ENCODE results near the gene LCN1. TPM values are rescaled to one million over a fixed set of nuclear protein-coding genes. Genes with fewer than 3 reads are reported as not detected.

LCN1 gene
- polyA plus RNA-seq, 3 donors: not detected

DNA sequence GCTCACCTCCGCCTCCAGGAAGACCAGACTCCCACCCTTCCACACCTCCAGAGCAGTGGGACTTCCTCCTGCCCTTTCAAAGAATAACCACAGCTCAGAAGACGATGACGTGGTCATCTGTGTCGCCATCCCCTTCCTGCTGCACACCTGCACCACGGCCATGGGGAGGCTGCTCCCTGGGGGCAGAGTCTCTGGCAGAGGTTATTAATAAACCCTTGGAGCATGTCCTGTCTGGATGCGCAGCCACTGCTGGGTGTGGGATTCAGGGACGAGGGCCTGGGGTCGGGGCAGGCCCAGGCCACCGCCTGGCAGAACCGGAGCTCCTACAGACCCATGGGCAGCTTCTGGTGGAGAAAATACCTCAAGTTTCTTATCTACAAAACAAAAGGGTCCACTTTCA, 45.3 kb downstream of the LCN1 start:
- DNase-seq: no peak

DNA sequence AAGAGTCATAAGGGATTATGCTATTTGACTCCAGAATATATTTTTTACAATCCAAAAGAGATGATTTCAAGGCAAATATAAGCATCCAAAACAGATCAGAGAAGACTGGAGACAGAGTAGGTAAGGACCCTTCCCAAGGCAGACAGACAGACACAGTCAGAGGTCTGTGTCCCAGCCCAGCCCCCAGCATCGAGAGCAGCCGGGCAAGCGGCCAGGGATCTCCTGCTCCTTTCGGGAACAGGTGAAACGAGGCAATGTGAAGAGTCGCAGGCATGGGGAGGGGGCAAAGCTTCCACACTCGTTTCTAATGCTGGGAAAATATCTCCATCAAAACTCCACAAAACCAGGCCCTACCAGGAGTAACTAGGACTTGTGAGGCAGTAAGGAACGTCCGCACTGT, 46.1 kb downstream of the LCN1 start:
- no peak for DNase-seq

DNA sequence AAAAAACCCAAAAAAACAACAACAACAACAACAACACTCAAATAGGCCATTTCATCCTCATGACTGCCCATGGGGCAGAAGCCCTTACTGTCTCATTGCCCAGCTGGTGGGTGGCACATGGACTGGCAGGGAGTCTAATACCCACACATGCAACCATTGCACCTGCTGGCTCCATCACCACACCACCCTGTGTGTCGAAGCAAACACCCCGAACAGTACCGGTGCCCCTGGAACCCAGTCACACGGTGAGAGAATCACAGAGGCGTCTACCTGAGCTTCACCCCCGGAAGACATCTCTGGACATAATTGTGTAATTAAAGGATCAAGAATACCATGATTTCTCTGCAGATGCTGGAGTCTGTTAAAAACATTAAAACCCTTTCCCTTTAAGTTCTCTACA, 46.8 kb downstream of the LCN1 start:
- no peak for DNase-seq

DNA sequence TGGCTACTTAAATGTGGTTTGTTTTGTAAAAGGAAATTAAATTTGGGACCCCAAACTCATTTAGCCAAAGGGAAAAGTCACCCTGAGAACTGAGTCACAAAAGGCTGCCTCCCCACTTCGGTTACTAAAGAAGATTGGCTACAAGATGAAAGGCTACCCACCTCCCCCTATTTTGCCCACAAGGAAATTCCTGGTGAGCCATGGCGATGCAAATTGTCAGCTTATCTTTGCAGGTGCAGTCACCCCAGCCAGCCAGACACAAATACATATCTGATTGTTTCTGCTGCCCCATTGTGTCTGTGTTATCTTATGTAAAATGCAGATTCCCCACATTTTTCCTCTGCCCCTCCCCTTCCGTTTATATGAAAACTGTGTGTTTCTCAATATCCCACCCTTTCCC, 49.2 kb downstream of the LCN1 start:
- no peak for DNase-seq

DNA sequence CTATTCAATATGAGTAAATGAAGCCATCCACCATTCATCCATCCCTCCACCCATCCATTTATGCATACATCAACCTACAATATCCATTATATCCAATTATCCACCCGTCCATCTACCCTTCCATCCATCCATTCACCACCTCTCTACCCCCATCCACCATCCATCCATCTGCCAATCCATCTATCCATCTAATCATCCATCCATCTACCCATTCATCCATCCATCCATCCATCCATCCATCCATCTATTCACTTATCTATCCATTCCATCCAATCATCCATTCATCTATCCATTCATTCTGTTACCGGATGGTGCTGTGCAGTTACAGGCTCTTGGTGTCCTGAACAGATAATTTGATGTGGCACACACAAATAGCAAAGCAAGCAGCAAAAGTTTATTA, 51.0 kb downstream of the LCN1 start:
- DNase-seq: no peak

DNA sequence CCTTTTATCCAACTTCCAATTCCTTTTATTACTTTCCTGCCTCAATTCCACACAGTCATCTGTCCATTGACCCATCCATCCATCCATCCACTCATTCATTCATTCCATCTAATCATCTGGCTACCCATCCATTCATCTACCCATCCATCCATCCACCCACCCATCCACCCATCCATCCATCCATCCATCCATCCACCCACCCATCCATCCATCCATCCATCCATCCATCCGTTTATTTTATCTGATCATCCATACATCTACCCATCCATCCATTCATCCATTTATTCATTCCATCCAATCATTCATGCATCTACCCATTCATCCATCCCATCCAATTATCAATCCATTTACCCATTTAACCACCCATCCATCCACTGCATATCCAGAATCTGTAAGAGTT, 51.9 kb downstream of the LCN1 start:
- DNase-seq: no peak

DNA sequence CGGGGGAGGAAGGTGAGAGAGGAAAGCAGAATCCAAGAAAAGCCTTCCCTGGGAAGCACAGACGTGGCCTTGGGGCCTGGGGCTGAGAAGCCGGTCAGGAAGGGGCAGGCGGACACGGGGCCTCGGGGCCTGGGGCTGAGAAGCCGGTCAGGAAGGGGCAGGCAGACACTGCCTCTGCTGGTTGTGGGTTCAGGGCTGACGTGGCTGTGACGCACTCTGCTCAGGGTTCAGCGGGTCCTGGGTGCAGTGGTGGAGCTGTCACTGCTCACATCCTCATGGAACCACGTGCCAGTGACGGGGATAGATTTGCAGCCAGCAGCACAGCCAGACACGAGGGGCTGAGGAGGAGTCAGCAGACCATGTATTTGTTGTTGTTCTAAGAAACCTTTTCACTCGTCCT, 53.1 kb downstream of the LCN1 start:
- no peak for DNase-seq

DNA sequence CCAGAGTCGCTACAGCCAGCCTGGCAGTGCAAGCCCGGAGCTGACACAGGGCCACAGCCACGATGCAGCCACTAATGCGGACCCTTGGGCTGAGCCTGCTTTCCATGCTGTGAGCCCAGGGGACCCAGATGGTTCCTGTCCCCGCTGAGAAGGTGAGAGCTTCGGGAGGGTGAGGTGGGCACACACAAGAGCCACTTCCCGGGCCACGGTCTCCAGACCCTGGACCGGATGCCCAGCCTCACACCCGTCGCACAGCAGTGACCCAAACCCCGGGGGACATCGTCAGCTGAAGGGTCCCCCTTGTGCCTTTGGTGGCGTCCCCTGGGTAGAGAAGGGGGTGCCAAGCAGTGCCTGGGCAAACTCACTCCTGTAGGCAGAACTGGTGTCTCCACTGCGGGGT, 53.7 kb downstream of the LCN1 start:
- DNase-seq: no peak

Other genes with a start within 250 kb of the LCN1 start
- gene PPP1R26, start 41.7 kb upstream of the LCN1 start, polyA plus RNA-seq (ENCODE audit: insufficient read length in 3 of 3): 10 to 100 TPM; 34.1 to 37.1 (median 36.0) TPM
- 10 to 100 TPM; 52.6 to 61.0 (median 59.1) TPM for gene MRPS2, start 20.8 kb upstream of the LCN1 start, polyA plus RNA-seq (ENCODE audit: insufficient read length in 3 of 3)
- gene OBP2A, start 24.7 kb downstream of the LCN1 start, polyA plus RNA-seq (ENCODE audit: insufficient read length in 3 of 3): under 1 TPM in 2 of 3 donors, not detected in 1; 0.23 to 0.30 TPM
- gene PAEP, start 40.3 kb downstream of the LCN1 start, polyA plus RNA-seq (ENCODE audit: insufficient read length in 3 of 3): under 1 TPM in 2 of 3 donors, not detected in 1; 0.20 to 0.38 TPM
- gene GLT6D1, start 118.1 kb downstream of the LCN1 start, polyA plus RNA-seq (ENCODE audit: insufficient read length in 3 of 3): not detected
- gene LCN9, start 141.9 kb downstream of the LCN1 start, polyA plus RNA-seq (ENCODE audit: insufficient read length in 3 of 3): not detected
- gene SOHLH1, start 178.0 kb downstream of the LCN1 start, polyA plus RNA-seq (ENCODE audit: insufficient read length in 3 of 3): not detected
- under 1 TPM; 0.09 to 0.90 (median 0.11) TPM for gene KCNT1, start 180.7 kb downstream of the LCN1 start, polyA plus RNA-seq (ENCODE audit: insufficient read length in 3 of 3)

All from renal pelvis (tissue), 4 donors.